ENCODE data around the gene LACC1.

The LACC1 gene

DNA sequence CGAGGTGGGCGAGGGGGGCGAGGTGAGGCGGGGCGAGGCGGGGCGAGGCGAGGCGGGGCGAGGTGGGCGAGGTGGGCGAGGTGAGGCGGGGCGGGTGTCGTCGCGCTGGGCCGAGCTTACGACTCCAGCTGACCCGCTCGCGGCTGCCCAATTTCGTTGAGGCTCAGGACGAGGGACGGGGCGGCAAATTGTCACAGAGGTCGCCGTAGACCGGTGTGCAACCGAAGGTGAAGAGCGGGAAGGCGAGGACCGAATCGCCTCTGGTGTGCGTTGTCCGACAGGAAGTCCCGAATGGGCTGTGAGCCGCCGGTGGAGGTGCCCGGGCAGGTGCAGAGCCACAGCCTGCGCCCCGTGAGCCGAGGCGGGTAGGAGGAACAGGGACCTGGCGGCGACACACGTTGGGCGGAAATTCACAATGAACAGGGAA, at the start of gene LACC1:
LACC1 (plus strand) TSS at position 150 of the 427 bp plus-strand sequence. CDS start 1,082 bp downstream, outside the sequence.
- DNase-seq (ENCODE audit: low read depth, low spot score), result no peak

DNA sequence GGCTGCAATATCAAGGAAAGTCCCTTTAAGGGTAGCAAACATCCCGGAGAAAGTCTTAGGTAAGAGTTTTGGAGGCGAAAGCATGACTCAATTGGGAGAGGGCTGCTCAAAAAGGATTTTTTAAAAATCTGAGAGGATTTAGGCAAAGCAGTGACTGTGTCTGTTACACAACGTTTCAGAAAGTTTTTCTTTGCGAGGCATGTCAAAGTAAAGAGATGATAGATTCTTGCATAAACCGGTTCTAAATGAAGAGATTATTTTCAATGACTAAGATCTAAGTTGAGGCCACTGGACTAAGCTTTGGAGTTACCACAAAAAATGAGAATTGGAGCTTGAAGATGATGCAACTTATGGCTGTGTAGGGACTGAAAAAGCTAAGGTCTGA, 49.2 kb upstream of the LACC1 start:
- no peak for DNase-seq (ENCODE audit: low read depth, low spot score)

DNA sequence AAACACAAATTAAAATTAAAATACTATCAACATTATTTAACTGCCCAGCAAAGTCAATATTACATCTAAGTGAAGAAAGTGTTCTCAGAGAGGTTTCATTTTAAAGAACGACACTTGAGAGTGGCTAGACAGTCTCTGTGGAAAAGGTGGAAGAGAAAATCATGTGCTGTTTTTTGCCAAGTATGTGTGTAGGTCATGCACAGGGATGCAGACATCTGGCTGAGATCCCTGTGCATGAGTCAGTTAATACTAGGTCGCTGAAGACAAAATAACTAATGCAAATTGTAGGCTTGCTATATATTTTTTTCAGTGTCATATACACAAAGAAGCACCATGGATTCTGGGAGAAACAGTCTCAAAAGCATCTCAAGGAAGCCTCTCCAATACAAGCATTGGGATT, 48.6 kb upstream of the LACC1 start:
- no peak for DNase-seq (ENCODE audit: low read depth, low spot score)

GRCh38 chr13:43835701-43836100, 44.0 kb upstream of the LACC1 start:
- no peak for DNase-seq (ENCODE audit: low read depth, low spot score)

DNA sequence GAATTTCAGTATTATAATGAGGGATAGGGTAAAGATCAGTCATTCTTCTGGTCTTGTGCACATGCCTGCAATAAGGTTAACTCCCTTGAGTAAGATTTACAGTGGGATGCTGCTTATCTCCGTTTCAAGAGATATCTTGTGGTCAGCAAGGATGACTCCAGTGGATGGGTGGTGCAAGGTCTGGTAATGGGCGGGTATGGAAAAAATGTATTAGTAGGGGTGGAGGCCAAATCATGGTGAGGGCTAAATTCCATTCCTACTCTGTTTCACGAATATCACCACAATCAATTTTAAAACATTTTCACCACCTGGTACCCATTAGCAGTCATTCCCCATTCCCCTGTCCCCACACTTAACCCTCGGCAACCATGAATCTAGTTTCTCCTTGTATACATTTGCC, 40.8 kb upstream of the LACC1 start:
- DNase-seq (ENCODE audit: low read depth, low spot score), result no peak

DNA sequence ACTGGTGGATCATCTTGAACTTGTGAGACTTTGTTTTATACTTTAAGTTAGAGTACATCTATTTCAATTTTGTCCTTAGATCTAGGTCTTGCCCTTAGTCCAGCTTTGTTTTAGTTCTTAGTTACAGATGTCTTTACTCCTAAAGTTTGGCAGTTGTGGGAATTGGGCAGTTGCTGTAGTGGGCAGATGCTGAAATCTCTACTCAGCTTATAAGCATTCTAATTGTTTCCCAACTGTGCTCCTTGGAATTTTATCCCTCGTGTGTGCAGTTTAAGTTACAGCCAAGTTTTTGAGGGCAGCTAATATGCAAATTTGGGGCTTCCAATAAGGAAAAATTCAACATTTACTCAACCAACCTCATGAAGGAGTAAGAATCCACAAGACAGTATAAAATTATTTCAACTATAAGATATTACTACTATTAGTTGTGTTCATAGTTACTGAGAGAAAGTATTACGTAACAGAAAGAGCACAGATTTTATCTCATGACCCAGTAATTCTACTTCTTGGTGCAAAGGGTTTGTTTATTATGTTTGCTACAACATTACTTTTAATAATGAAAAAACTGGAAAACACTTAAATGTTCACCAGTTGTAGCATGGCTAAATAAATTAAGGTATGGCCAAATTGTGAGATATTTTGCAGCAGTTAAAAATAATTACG, 33.1 kb upstream of the LACC1 start:
- no peak for DNase-seq (ENCODE audit: low read depth, low spot score)

DNA sequence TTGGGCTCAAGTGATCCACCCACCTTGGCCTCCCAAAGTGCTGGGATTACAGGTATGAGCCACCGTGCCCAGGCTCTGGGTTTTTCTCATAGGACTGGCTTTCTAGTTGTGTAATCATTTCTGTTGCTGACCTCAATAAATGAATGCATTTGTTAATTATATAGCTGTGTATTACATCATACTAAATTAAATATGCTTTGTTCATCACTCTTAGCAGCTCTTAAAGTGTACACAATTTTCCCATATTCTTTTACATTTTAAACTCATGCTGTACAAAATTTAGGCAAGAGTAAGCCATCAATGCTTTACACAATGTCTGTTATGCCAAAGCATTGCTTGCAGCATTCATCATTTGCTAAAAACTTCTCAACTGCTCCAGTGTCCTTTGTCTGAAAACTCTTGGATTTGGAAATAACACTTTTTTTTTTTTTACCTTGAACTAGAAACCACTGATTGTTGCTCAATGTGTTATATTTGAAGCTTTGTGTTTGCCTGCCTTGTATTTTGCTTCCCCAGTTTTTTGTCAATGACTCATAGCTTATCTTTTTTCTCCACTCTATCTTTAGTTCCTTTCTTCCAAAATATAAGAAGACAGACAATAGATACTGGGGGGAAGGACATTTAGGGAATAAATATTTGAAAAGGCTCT, 31.6 kb upstream of the LACC1 start:
- no peak for DNase-seq (ENCODE audit: low read depth, low spot score)

- no peak for DNase-seq (ENCODE audit: low read depth, low spot score)
Measured at GRCh38 chr13:43850873-43851272, 28.8 kb upstream of the LACC1 start.

- no peak for DNase-seq (ENCODE audit: low read depth, low spot score)
Measured at GRCh38 chr13:43852923-43853404, 26.7 kb upstream of the LACC1 start.

- no peak for DNase-seq (ENCODE audit: low read depth, low spot score)
Measured at GRCh38 chr13:43861863-43862262, 17.8 kb upstream of the LACC1 start.

DNA sequence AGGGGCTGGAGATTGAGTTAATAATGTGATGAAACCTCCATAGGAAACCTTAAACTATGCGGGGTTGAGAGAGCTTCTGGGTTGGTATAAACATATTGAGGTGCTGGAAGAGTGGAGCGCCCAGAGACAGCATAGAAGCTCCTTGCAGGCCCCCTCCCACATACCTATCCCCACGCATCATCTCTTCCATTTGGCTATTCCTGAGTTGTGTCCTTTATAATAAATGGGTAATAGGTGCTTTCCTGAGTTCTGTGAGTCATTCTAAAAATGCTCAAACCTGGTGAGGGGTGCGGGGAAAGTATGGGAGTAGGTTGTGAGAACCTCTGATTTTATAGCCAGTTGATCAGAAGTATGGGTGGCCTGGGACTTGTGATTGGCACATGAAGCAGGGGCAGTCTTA, 14.8 kb upstream of the LACC1 start:
- no peak for DNase-seq (ENCODE audit: low read depth, low spot score)

DNA sequence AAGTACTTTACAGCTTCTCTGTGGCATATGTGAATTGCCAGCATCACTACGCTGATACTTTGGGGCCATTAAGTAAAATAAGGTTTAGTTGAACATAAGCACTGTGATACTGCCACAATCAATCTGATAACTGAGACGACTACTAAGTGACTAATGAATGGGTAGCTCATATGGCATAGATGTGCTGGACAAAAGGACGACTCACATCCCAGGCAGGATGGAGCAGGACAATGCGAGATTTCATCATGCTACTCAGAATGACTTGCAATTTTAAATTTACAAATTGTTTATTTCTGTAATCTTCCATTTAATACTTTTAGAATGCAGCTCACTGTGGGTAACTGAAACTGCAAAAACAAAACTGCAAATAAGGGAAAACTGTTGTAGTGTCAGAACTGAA, 13.8 kb upstream of the LACC1 start:
- DNase-seq (ENCODE audit: low read depth, low spot score), result no peak

- no peak for DNase-seq (ENCODE audit: low read depth, low spot score)
Measured at GRCh38 chr13:43872181-43872580, 7.5 kb upstream of the LACC1 start.

- DNase-seq (ENCODE audit: low read depth, low spot score), result no peak
Measured at GRCh38 chr13:43874504-43875092, 5.1 kb upstream of the LACC1 start.

- no peak for DNase-seq (ENCODE audit: low read depth, low spot score)
Measured at GRCh38 chr13:43876366-43876765, 3.3 kb upstream of the LACC1 start.

GRCh38 chr13:43877326-43877725, 2.4 kb upstream of the LACC1 start:
- DNase-seq (ENCODE audit: low read depth, low spot score), result no peak

- DNase-seq (ENCODE audit: low read depth, low spot score), result no peak
Measured at GRCh38 chr13:43877766-43878165, 1.9 kb upstream of the LACC1 start.

DNA sequence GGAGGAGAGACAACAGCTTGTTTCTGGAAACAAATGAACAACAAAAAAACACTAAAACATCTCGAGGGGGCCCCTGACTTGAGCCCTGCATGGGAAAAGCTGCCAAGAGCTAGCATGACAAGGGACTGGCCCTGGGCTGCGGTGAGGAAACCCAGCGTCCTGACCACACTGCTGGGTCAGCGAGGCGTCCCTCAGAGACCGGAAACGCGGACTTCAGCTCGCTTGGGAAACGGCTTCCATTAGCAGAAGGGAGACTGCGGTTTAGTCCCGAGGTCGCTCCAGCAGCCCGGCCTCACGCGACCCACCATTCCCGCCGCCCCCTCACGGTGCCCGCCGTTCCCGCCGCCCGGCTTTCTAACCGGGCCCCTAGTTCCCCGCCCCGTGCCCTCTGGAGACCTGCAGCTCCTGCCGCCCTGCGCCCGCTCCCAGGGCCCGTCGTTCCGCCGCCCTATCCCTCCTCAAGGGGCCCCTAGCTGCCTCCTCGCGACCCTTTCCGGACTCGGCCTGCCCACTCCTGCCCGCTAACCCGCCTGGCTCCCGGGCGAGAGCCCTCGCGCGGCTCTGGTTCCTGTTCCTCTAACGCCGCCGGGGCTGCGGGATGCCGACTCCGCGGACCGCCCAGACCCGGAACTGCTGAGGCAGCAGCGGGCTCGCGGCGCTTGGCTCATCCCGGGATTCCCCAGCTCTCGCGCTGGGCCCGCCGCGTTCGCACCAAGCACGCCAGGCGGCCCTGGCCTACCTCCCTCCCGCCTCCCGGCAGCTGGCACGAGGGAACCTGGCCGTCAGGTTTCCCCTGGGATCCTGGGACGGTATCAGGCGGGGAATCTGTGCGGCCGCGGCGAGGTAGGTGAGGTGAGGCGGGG, 581 bp upstream of the LACC1 start, which contains the start of gene CCDC122:
CCDC122 (minus strand) TSS at position 849 of the 863 bp plus-strand sequence. CDS start 10,364 bp downstream, outside the sequence.
- peak; percentile 41 for DNase-seq (ENCODE audit: low read depth, low spot score)

- DNase-seq (ENCODE audit: low read depth, low spot score), result no peak
Measured at GRCh38 chr13:43880214-43880855, 631 bp downstream of the LACC1 start.

- DNase-seq (ENCODE audit: low read depth, low spot score), result no peak
Measured at GRCh38 chr13:43880926-43881325, 1.2 kb downstream of the LACC1 start.

GRCh38 chr13:43881580-43881979, 1.9 kb downstream of the LACC1 start:
- no peak for DNase-seq (ENCODE audit: low read depth, low spot score)
